Breast epithelium (tissue), 3 donors: ENCODE results near the gene NQO2.
"Not testable (repeated sequence)": the region's sequence is repeated elsewhere in the genome, so short reads cannot be mapped to it uniquely, and the experiment has no call there.

Experiments used
- CTCF ChIP-seq, 3 donors: fragments of 450-650 bp; IDR thresholded peaks; one replicate each; pipeline ENCODE4 v1.5.1; 2016 to 2017; ENCODE audit warnings: antibody characterized with exemption in 3 of 3, mild to moderate bottlenecking in 3 of 3, moderate library complexity in 3 of 3
- POLR2A ChIP-seq: fragments of 450-650 bp; IDR thresholded peaks from one replicate; pipeline ENCODE4 v1.6.1; 2016; ENCODE audit warnings: antibody characterized with exemption, mild to moderate bottlenecking, moderate library complexity

- TF ChIP-seq CTCF (IDR thresholded peaks at IDR 0.05); POLR2A: not testable (repeated sequence)
These were observed 26.5 kb upstream of the NQO2 start for GRCh38 chr6:2973180-2973579.
